ENCODE measurements around the gene CENPX. TPM values are rescaled to one million over a fixed set of nuclear protein-coding genes. Genes with fewer than 3 reads are reported as not detected.

Gene CENPX
- total and polyA plus RNA-seq, 2 of the 13 experiments (the other 11 are each of a cell fraction or from before 2014, with no cell fraction given): 92.7 to 170 TPM

DNA sequence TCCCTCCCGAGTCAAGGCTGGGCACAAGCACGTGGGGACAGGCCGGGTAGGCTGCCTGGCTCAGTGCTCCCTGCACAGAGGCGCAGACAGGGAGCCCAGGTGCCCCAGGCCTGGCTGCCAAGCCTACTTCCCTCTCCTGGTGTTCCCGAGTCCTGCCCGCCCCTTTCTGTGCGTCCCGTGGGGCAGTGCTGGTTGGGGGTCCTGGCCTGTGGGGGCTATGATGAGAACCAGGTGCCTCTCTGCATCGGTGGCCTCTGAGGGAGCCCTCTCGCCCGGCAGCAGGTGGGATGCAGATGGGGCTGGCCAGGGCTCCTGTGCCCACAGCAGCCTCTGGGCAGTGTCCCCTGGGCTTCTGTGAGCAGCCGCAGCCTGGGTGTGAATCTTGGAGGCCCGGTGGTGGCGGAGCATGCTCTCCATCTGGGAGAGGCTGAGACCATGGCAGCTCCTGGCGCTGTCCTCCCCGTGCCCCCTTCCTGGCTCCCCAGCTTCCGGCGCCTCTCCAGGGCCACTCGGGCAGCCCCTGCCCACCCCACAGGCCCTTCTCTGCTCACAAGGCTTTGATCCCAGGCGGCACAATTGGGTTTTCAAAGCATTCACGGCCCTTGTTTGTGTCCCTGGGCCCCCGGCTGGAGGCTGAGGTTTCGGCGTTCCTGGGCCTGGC is 7.2 kb downstream of the CENPX start (continued):
- TF ChIP-seq ZNF747 (CRISPR knock-in tag; IDR thresholded peaks at IDR 0.05; ENCODE audit: borderline replicate concordance): no peak
- no peak for TF ChIP-seq ZNF792 (CRISPR knock-in tag; IDR thresholded peaks at IDR 0.05)
- TF ChIP-seq ISX (CRISPR knock-in tag; conservative IDR thresholded peaks at IDR 0.05): no peak
- peak; percentile 68 for TF ChIP-seq ZFX (CRISPR knock-in tag; IDR thresholded peaks at IDR 0.05; ENCODE audit: low read depth)
- no peak for TF ChIP-seq ATF4 (CRISPR knock-in tag; IDR thresholded peaks at IDR 0.05)
- peak; percentile 79; the same call in 1 of the 2 replicates for TF ChIP-seq SOX5 (CRISPR knock-in tag; IDR thresholded peaks at IDR 0.05; ENCODE audit: borderline replicate concordance)
- TF ChIP-seq, protein P1, sequence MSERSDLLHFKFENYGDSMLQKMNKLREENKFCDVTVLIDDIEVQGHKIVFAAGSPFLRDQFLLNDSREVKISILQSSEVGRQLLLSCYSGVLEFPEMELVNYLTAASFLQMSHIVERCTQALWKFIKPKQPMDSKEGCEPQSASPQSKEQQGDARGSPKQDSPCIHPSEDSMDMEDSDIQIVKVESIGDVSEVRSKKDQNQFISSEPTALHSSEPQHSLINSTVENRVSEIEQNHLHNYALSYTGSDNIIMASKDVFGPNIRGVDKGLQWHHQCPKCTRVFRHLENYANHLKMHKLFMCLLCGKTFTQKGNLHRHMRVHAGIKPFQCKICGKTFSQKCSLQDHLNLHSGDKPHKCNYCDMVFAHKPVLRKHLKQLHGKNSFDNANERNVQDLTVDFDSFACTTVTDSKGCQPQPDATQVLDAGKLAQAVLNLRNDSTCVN (CRISPR knock-in tag; IDR thresholded peaks at IDR 0.05; ENCODE audit: borderline replicate concordance): no peak
- TF ChIP-seq CHCHD3 (CRISPR knock-in tag; IDR thresholded peaks at IDR 0.05): no peak
- TF ChIP-seq ZNF713 (CRISPR knock-in tag; IDR thresholded peaks at IDR 0.05): no peak
- no peak for TF ChIP-seq POLR2AphosphoS2 (IDR thresholded peaks at IDR 0.05; ENCODE audit: low read depth, low read length)
- no peak for TF ChIP-seq RFX1 (IDR thresholded peaks at IDR 0.05)
- TF ChIP-seq, protein P2, sequence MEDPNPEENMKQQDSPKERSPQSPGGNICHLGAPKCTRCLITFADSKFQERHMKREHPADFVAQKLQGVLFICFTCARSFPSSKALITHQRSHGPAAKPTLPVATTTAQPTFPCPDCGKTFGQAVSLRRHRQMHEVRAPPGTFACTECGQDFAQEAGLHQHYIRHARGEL (CRISPR knock-in tag; IDR thresholded peaks at IDR 0.05): no peak
- TF ChIP-seq ZFP36L2 (CRISPR knock-in tag; IDR thresholded peaks at IDR 0.05): no peak
- TF ChIP-seq, protein P3, sequence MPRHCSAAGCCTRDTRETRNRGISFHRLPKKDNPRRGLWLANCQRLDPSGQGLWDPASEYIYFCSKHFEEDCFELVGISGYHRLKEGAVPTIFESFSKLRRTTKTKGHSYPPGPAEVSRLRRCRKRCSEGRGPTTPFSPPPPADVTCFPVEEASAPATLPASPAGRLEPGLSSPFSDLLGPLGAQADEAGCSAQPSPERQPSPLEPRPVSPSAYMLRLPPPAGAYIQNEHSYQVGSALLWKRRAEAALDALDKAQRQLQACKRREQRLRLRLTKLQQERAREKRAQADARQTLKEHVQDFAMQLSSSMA (CRISPR knock-in tag; IDR thresholded peaks at IDR 0.05): peak; percentile 30; the same call in 1 of the 2 replicates
- TF ChIP-seq, protein P4, sequence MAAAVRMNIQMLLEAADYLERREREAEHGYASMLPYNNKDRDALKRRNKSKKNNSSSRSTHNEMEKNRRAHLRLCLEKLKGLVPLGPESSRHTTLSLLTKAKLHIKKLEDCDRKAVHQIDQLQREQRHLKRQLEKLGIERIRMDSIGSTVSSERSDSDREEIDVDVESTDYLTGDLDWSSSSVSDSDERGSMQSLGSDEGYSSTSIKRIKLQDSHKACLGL (CRISPR knock-in tag; IDR thresholded peaks at IDR 0.05): no peak
- no peak for TF ChIP-seq SIN3A (IDR thresholded peaks at IDR 0.05; ENCODE audit: borderline replicate concordance, low read depth, low read length)
- no peak for TF ChIP-seq ZNF138 (CRISPR knock-in tag; IDR thresholded peaks at IDR 0.05; ENCODE audit: low read depth)
- TF ChIP-seq NR2F6 (IDR thresholded peaks at IDR 0.05): peak; percentile 71
- peak; percentile 38; the same call in 1 of the 2 replicates for TF ChIP-seq NR2F6 (CRISPR knock-in tag; IDR thresholded peaks at IDR 0.05)
- TF ChIP-seq, protein P5, sequence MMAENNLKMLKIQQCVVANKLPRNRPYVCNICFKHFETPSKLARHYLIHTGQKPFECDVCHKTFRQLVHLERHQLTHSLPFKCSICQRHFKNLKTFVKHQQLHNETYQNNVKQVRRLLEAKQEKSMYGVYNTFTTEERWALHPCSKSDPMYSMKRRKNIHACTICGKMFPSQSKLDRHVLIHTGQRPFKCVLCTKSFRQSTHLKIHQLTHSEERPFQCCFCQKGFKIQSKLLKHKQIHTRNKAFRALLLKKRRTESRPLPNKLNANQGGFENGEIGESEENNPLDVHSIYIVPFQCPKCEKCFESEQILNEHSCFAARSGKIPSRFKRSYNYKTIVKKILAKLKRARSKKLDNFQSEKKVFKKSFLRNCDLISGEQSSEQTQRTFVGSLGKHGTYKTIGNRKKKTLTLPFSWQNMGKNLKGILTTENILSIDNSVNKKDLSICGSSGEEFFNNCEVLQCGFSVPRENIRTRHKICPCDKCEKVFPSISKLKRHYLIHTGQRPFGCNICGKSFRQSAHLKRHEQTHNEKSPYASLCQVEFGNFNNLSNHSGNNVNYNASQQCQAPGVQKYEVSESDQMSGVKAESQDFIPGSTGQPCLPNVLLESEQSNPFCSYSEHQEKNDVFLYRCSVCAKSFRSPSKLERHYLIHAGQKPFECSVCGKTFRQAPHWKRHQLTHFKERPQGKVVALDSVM (CRISPR knock-in tag; IDR thresholded peaks at IDR 0.05): 0 out of 2 replicates have a peak, but pooled peaks have one; percentile 12
- TF ChIP-seq ZNF543 (CRISPR knock-in tag; IDR thresholded peaks at IDR 0.05): no peak
- no peak for TF ChIP-seq CCAR2 (optimal IDR thresholded peaks at IDR 0.05; ENCODE audit: low read depth, low read length)
- TF ChIP-seq EP300 (IDR thresholded peaks at IDR 0.05; ENCODE audit: low read depth in 2 of 2, low read length in 2 of 2): peak in 1 of 2 experiments; percentile 92; a peak in 2 of 4 replicates
- TF ChIP-seq EP300 (CRISPR knock-in tag; IDR thresholded peaks at IDR 0.05; ENCODE audit: borderline replicate concordance): peak; percentile 91
- TF ChIP-seq ZEB1 (IDR thresholded peaks at IDR 0.05; ENCODE audit: insufficient replicate concordance, low read depth): no peak
- peak; percentile 82 for TF ChIP-seq GABPB1 (CRISPR knock-in tag; IDR thresholded peaks at IDR 0.05)

Data from HepG2 (cell line).